HG02943 (cell line): ENCODE results near the gene PPIB.
"Not testable (repeated sequence)": the region's sequence is repeated elsewhere in the genome, so short reads cannot be mapped to it uniquely, and the experiment has no call there.

Source experiments
- ATAC-seq: cut with Tn5 transposase; IDR thresholded peaks from one replicate; pipeline ENCODE4 v1.9.1; 2021; ENCODE audit warnings: mild to moderate bottlenecking, low read depth, moderate library complexity; ENCODE audit not compliant: unreplicated experiment

The PPIB gene

DNA sequence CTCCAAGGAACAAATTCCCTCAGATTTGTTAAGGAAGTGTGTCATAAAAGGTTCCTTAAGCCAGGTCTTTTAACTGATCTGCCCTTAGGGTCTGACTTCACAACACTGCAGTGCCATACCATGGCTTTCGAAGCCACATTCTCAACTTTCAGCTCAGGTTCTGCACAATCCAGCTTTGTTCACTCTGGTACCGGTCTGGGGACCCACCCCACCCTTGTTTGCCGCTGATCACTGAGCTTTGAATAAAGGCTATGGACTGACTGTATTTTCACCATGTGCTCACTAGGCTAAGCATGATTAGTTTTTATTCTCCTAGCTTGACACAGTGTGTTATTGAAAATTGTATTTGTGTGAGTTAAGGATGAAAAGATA, 51.2 kb downstream of the PPIB start:
- no peak for ATAC-seq

DNA sequence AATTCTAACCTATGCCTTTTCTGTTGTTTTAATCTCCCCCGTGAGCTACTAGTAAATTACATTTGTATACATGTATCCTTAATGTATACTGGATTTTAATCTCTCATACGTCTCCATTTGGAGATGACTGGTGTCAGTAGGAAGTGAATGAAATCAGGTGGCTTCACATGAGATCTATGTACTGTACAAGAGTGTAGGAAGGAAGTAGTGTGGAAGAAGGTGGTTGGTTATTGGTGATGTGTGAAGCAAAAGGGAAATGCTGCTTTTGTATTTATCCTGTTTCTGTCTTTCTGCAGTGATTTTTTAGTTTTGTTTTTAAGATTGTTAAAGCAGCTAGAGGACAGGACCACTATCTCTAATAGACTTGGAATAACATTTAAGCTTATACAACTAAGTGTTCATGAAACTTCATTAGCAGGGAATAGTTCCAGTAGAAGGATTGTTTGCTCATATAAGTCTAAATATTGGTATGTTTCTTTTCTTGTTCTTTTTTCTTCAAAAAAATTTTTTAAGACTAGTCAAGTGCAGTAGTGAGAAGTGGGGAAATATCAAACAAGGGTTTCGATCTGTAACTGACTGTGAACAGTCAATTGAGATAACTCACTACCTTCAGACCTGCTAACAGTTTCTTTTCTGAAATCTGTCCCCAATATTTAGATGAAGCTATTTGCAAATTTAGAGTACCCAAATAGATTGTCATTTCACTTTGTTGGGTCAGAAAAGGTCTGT, 51.7 kb downstream of the PPIB start:
- no peak for ATAC-seq

DNA sequence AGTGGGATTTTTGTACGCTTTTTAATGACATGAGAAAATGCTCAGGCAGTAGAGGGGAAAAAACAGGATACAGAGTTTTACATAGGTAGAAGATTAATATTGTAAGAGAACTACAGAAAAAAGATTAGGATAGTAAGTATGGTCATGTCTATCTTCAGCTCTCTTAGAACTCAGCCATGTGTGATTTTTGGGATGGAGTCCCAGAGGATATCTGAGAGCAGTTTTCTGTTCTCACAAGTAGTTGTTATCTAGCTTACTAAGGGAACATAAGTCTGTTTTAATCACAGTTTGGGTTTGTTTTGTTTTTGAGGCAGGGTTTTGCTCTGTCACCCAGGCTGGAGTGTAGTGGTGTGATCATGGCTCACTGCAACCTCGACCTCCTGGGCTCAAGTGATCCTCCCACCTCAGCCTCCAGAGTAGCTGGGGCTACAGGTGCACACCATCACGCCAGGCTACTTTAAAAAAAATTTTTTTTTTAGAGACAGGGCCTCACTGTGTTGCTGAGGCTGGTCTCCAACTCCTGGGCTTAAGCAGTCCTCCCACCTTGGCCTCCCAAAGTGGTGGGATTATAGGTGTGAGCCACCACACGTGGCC, 52.6 kb downstream of the PPIB start:
- not testable (repeated sequence) for ATAC-seq

DNA sequence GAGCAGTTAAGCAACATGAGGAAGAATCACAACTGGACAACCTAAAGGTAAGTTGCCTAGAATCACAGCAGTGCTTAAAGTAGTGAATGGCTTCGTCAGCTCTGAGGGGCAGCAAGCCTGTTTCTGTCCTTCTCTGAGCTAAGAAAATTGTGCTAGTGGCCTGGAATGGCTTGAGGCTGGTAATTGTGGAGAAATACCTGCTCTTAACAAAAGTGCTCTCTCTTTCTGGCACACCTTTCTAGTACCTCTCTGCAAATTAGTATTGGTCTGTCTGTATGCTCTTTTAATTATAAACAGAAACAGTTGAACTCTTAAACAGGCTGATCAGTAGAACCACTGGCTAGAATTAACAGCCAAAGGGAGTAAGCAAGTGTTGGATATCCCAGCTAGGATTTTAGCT, 55.5 kb downstream of the PPIB start:
- no peak for ATAC-seq
